Keratinocyte (primary cell): ENCODE measurements around the gene EYA4.

ENCODE experiments used
- CTCF ChIP-seq, 3 experiments: IDR thresholded peaks in 1 of 3; conservative IDR thresholded peaks in 1 of 3; optimal IDR thresholded peaks in 1 of 3; 2 replicates in 2 of 3; 3 replicates in 1 of 3; pipeline versions ENCODE3 to v1.5.1; 2011; ENCODE audit warnings: low read length in 3 of 3, mild to moderate bottlenecking in 3 of 3, moderate library complexity in 2 of 3, control low read depth in 1 of 3, inconsistent platforms in 1 of 3; ENCODE audit not compliant: insufficient read depth in 2 of 3; ENCODE audit errors: extremely low read depth in 1 of 3
- EZH2 ChIP-seq: IDR thresholded peaks from one replicate; pipeline ENCODE4 v1.6.1; 2012; ENCODE audit warnings: inconsistent platforms, mild to moderate bottlenecking, low read length, moderate library complexity

- TF ChIP-seq CTCF (optimal IDR thresholded peaks at IDR 0.05 in 1 of 3, IDR thresholded peaks at IDR 0.05 in 1 of 3, conservative IDR thresholded peaks at IDR 0.05 in 1 of 3; ENCODE audit: extremely low read depth in 1 of 3, insufficient read depth in 2 of 3, low read length in 3 of 3) = no peak
- TF ChIP-seq EZH2 = no peak
Observed at GRCh38 chr6:133235221-133235620, 5.9 kb upstream of the EYA4 start.
